ENCODE results near the gene HINT1.
"Not testable (repeated sequence)": the region's sequence is repeated elsewhere in the genome, so short reads cannot be mapped to it uniquely, and the experiment has no call there.

The HINT1 gene

DNA sequence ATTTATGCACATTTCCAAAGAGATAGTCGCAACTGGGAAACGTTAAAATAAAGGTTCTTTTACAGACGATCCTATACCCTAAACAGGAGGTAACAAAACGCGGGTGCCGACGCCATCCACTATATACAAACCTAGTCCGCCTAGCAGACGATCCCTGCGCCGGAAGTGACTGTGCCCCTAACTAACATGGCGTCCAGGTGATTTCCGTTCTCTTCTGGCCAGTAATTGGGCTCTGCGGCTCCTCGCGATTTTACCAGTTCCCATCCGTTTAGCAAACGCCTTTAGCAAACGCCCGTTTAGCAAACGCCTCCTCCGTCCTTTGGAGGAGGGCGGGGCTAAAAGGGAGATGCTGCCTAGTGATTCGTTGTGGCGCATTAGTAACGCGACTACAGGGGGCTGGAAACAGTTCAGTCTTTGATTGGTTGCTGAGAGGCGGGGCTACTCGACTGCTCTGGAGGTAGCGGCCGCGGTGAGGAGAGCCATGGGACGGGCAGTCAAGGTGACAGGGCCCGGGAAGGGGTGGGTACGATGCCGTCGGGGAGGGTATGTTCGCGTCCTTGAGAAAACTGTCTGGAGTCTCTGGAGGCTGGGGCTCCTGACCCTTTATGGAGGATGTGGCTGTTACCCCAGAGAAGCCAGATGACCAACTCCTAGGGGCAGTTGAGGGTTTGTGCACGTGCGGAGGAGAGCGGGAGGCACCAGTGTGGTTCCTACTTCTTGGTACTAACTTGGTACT is 5.7 kb upstream of the HINT1 start, which contains the start of gene LYRM7:
Gene LYRM7, plus strand, starts transcription at position 405 of the 736 bp plus-strand sequence. Its CDS starts 77 bp downstream, at position 482.
- DNase-seq (ENCODE audit: low read depth in 1 of 2, low spot score in 1 of 2), result peak; percentile 79 to 96

DNA sequence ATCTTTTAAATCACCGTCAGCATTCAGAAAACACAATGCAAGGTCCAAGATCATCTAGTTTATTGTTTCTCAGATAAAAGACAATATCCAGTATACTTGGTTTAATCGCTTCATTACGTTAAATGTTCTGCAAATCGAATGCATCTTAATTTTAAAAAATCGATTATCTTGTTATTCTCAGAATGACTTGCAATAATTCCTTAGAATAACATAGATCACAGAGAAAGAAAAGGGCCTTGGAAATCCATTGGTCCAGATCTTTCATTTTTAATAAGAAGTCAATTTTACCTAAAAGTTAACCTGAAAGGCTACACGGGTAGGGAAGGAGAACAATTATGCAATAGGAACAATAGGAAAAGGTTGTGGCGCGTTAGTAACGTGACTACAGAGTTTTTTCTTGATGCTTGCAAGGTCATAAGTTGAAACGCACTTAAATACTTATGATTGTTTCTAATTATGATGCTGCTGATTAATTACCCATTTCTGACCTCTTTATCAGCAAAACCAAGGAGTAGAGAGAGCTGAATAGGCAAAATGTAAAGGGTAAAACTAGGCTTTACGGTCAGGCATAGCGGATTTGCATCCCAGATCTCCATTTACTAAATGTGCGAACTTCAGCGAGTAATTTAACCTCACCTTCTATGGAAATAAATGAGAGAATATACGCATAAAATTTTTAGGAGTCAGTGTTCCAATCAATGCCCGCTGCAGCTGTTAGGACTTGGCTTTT is 4.9 kb upstream of the HINT1 start:
- no peak for DNase-seq (ENCODE audit: low read depth in 1 of 2, low spot score in 1 of 2)

DNA sequence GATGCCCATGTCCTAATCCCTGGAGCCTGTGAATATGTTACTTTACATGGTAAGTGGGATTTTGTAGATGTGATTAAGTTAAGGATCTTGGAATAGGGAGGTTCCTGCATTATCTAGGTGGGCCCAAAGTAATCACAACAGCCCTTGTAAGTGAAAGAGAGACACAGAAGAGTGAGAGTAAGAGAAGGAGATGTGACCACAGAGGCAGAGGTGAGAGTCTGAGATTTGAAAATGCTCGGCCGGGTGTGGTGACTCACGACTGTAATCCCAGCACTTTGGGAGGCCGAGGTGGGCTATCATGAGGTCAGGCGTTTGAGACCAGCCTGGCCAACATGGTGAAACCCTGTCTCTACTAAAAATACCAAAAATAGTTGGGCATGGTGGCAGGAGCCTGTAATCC is 2.6 kb upstream of the HINT1 start:
- no peak for DNase-seq (ENCODE audit: low read depth in 1 of 2, low spot score in 1 of 2)

DNA sequence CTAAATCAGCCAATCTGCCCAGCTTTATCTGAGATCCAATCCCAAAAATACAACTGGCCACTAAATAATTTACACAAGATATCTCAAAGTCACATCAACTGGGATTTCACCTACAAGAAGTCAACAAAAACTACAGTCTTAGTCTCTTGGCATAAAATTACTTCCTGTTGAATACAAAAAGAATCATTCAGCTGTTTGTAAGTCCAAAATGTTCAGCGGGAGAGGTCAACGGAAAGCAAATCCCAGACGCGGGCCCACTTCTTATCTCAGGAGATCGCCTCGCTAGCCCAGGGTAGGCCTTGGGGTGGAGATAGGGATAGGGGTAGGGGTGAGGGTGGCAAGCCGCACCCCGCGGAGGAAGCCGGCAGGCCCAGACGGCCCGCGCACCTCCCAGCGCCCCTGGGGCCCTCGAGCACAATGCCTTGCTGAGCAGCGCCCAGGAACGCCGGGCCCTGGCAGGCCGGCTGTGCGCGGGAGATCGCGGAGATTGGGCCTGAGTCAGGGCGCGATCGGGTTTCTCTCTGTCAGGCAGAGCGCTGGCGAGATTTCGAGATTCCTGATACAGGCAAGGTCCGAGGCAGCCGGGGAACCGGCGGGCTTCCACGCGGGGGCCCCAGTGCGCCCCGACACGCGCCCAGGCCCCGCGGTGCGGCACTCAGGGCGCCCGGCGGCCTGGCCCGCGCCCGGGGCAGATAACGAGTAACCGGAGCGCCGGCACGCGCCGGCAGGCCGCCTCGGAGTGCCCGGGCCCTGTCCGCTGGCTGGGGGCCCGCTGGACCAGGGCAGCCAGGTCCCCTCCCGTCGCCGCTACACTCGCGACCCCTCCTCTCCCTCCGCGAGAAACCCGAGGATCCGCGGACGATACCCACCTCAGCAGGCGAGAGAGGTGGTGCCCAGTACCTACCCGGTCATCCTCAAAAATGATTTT is 601 bp downstream of the HINT1 start:
- peak; percentile 43 to 60 for DNase-seq (ENCODE audit: low read depth in 1 of 2, low spot score in 1 of 2)

- no peak for DNase-seq (ENCODE audit: low read depth in 1 of 2, low spot score in 1 of 2)
These were observed 1.6 kb downstream of the HINT1 start for GRCh38 chr5:131163276-131164119.

DNA sequence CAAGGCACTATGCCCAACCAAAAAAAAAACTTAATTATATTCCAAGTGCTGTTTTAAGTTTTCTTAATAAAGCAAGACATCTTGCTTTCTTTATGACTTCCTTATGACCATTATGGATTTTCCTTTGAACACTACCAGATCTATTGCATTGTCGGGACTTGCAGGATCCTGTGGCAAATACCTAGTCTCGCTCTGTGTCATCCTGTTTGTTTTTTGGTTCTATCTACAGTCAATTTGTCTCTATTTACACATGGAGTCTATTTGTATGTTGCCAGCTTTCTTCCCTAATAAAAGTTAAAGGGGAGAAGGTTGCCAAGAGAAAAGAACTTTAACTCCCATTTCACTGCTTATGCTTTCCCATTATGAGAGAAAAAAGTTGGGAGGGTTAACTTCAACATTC is 4.9 kb downstream of the HINT1 start:
- DNase-seq (ENCODE audit: low read depth in 1 of 2, low spot score in 1 of 2), result no peak

- no peak for DNase-seq (ENCODE audit: low read depth in 1 of 2, low spot score in 1 of 2)
These were observed 8.1 kb downstream of the HINT1 start for GRCh38 chr5:131156957-131157356.

GRCh38 chr5:131156385-131156784 is 8.7 kb downstream of the HINT1 start:
- DNase-seq (ENCODE audit: low read depth in 1 of 2, low spot score in 1 of 2), result no peak

GRCh38 chr5:131151216-131151615 is 13.8 kb downstream of the HINT1 start:
- DNase-seq (ENCODE audit: low read depth in 1 of 2, low spot score in 1 of 2), result no peak

DNA sequence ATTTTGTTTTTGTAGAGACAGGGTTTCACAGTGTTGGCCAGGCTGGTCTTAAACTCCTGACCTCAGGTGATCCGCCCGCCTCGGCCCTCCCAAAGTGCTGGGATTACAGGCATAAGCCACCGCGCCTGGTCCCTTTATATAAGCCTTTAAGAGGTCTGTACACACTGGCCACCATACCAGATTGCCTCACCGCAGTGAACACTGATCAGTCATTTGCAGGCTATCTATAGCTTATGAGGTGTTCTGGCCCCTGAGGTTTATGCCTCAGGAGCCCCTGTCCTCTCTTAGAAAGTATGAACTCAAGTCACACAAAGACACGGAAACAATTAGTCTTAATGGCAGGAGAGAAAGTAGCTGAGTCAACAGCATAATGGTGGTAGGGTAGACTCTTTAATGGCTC is 14.6 kb downstream of the HINT1 start:
- no peak for DNase-seq (ENCODE audit: low read depth in 1 of 2, low spot score in 1 of 2)

DNA sequence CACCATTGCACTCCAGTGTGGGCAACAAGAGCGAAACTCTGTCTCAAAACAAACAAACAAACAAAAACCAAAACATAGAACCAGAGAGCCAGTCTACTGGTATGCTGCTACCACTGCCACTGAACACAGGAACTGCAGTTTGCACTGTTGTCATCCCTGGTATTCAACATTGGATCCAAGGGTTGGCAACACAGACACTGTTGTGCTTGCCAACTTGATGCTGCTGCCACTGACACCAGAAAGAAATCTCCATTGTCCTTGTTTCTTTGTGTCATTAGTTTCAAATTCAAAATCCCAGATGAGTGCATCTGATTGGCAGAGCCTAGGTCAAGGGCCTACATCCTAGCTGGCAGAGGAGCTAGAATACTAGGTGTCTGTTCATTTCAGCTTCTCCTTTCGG is 16.2 kb downstream of the HINT1 start:
- no peak for DNase-seq (ENCODE audit: low read depth in 1 of 2, low spot score in 1 of 2)

DNA sequence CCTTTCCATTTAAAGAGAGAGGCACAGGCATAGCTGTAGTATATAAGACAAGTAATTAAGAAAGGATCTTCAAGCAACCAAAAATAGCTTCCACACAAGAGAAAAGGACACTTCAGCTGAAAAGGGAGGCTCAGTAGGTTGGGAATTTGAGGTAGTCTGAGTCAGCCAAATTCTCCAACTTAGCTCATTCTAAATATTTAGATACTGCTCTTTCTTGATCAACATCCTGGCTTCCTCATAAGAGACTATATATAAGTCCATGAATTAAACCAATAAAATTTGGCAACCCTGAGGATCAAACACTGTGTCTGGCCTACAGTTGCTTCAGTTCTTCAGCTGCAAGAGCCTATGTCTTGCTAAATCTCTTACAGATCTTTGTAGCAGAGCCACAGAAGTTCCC is 17.8 kb downstream of the HINT1 start:
- no peak for DNase-seq (ENCODE audit: low read depth in 1 of 2, low spot score in 1 of 2)

DNA sequence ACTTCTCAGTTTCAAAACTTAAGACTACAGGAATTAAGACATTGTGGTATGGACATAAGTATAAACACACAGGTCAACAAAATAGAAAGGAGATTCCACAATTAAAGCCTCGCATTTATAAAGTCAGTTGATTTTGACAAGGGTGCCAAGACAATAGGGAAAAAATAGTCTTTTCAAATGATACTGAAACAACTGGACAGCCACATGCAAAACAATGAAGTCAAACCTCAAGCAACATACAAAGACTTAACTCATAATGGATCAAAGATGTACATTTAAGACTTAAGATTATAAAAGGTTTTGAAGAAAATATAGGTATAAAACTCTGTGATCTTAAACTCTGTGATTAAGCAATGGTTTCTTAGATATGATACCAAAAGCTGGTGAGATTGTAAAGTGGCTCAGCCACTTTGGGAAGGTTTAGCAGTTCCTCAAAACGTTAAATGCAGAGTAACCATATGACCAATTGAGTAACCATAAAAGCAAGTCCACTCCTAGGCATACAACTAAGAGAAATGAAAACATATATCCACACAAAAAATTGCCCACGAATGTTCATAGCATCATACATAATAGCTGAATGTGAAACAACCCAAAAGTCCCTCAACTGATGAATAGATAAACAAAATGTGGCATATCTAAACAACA is 22.0 kb downstream of the HINT1 start:
- DNase-seq (ENCODE audit: low read depth in 1 of 2, low spot score in 1 of 2), result no peak

DNA sequence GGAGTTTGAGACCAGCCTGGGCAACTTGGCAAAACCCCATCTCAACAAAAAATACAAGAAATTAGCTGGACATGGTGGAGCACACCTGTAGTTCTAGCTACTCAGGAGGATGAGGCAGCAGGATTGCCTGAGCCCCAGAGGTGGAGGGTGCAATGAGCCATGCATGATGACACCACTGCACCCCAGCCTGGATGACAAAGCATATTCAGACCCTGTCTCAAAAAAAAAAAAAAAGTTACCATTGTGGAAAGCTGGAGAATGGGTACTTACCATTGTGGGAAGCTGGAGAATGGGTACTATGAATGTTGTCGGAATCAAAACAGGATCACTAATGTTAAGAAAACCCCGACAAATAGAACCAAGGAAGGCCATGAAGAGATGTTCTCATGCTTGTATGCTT is 25.7 kb downstream of the HINT1 start:
- DNase-seq (ENCODE audit: low read depth in 1 of 2, low spot score in 1 of 2), result no peak

- not testable (repeated sequence) for DNase-seq (ENCODE audit: low read depth in 1 of 2, low spot score in 1 of 2)
These were observed 26.6 kb downstream of the HINT1 start for GRCh38 chr5:131138406-131138805.

GRCh38 chr5:131133091-131133490 is 32.0 kb downstream of the HINT1 start:
- not testable (repeated sequence) for DNase-seq (ENCODE audit: low read depth in 1 of 2, low spot score in 1 of 2)

GRCh38 chr5:131129306-131129705 is 35.8 kb downstream of the HINT1 start:
- no peak for DNase-seq (ENCODE audit: low read depth in 1 of 2, low spot score in 1 of 2)

DNA sequence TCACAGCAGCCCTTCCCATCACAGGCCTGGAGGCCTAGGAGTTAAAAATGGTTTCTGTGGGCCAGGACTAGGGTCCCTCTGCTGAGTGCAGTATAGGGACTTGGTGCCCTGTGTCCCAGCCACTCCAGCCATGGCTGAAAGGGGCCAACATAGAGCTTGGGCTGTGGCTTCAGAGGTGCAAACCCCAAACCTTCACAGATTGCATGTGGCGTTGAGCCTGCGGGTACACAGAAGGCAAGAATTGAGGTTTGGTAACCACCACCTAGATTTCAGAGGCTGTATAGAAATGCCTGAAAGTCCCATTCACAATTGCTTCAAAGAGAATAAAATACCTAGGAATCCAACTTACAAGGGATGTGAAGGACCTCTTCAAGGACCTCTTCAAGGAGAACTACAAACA is 37.8 kb downstream of the HINT1 start:
- DNase-seq (ENCODE audit: low read depth in 1 of 2, low spot score in 1 of 2), result not testable (repeated sequence)

DNA sequence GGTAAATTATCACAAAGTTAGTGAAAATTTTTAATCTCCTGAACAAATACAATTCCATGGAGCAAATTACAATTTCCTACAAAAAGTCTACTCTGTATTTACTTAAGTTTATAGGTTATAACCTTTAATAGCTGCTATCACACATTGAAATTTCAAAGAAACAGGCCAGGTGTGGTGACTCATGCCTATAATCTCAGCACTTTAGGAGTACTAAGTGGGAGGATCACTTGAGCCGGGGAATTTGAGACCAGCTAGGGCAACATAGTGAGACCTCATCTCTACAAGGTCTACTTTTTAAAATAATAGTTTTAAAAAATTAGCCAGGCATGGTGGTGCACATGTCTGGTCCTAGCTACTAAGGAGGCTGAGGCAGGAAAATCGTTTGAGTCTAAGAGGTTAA is 50.3 kb downstream of the HINT1 start:
- DNase-seq (ENCODE audit: low read depth in 1 of 2, low spot score in 1 of 2), result no peak

GRCh38 chr5:131112424-131112823 is 52.6 kb downstream of the HINT1 start:
- DNase-seq (ENCODE audit: low read depth in 1 of 2, low spot score in 1 of 2), result no peak
